ENCODE data around the gene PRR30.

DNA sequence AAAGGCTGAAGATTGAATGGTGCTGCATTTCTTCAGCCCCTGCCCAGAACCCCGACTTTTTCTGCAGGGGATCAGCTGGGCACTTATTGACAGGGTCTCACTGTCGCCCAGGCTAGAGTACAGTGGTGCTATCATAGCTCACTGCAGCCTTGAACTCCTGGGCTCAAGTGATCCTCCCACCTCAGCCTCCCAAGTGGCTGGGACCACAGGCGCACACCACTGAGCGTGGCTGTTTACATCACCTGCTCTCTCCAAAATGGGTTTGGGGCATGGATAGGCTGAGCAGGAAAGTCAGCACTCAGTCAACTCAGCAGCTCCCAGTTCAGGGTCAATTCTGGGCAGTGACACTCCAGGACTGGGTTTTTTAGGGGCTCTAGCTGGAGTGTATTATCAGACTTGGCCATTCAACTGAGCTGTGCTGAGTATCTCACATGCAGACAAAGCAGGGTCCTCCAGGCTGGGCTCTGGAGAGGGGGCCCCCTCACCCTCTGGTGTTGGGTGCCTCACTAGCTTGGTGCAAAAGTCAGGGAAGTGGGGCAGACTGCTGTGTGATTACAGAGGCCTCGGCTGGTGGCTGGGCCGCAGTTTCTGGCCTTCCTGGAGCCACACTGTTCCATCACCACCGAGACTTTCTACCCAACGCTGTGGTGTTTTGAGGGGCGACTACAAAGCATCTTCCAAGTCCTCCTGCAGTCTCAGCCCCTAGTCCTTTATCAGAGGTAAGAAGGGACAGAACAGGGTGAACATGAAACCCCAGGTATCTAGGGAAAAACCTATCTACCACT, 11.1 kb downstream of the PRR30 start:
- no peak for TF ChIP-seq TAF1 (IDR thresholded peaks at IDR 0.05; ENCODE audit: low read depth, low read length)
- TF ChIP-seq POLR2AphosphoS5 (IDR thresholded peaks at IDR 0.05; ENCODE audit: low read depth, low read length) = no peak
- no peak for TF ChIP-seq POLR2A (IDR thresholded peaks at IDR 0.05; ENCODE audit: low read depth, low read length)
- TF ChIP-seq POU2F2 (IDR thresholded peaks at IDR 0.05; ENCODE audit: low read depth, low read length) = no peak
- TF ChIP-seq SPI1 (IDR thresholded peaks at IDR 0.05; ENCODE audit: low read depth, low read length) = no peak
